Esophagus muscularis mucosa (tissue), 3 donors: ENCODE data around the gene JARID2.

Experiments used
- CTCF ChIP-seq, 3 experiments: fragments of 200-600 bp in 2 of 3; fragments of 450-650 bp in 1 of 3; sonication (generic) in 2 of 3; IDR thresholded peaks; one replicate each; pipeline ENCODE4 v1.5.1; 2017 to 2019; ENCODE audit warnings: antibody characterized with exemption in 3 of 3, mild to moderate bottlenecking in 2 of 3, moderate library complexity in 1 of 3
- POLR2A ChIP-seq: fragments of 450-650 bp; IDR thresholded peaks from one replicate; pipeline ENCODE4 v1.6.1; 2017; ENCODE audit warnings: antibody characterized with exemption, moderate library complexity, mild to moderate bottlenecking, low read depth

- TF ChIP-seq CTCF (IDR thresholded peaks at IDR 0.05) (no peak), POLR2A (no peak)
These were observed 260.2 kb downstream of the JARID2 start for GRCh38 chr6:15506066-15506465.
